ENCODE results near the gene ATP8B3. TPM values are rescaled to one million over a fixed set of nuclear protein-coding genes. Genes with fewer than 3 reads are reported as not detected.
A peak's percentile ranks its signal among the peaks of the same experiment; 100 is the strongest.

The ATP8B3 gene
- total and polyA plus RNA-seq, 2 of the 13 experiments (the other 11 are each of a cell fraction or from before 2014, with no cell fraction given) = 2.6 to 5.9 TPM

DNA sequence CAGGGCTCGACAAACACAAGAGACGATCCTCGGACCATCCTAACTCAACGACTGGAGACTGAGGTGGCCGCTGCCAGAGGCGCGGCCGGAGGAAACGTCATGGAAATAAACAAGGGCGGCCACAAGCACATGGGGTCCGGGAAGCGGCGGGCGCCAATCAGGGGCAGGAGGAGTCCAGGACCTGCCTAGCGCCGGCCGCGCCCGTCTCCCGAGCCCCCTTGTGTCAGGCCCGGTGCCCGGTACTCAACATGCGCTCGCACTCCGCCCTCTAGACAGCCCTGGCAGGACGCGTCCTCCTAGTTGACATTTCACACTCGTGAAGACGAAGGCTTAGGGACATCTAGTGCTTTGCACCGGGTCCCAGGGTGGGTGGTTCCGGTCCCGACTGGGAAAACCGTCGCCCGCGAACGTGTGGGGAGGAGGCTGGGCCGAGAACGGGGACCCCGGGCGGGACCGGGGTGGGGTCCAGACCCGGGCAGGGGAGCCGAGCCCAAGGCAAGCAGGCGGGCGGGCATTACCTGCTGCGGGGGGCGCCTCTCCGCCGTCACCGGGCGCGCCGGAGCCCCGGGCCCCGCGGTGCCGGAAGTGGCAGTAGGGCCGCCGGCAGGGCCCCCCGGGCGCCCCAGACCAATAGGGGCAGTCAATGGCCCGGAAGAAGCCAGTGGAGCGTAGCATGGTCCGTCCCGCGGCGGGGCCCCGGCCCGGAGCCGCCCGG, 35.8 kb upstream of the ATP8B3 start (continued):
- TF ChIP-seq, protein P1, sequence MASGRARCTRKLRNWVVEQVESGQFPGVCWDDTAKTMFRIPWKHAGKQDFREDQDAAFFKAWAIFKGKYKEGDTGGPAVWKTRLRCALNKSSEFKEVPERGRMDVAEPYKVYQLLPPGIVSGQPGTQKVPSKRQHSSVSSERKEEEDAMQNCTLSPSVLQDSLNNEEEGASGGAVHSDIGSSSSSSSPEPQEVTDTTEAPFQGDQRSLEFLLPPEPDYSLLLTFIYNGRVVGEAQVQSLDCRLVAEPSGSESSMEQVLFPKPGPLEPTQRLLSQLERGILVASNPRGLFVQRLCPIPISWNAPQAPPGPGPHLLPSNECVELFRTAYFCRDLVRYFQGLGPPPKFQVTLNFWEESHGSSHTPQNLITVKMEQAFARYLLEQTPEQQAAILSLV (CRISPR knock-in tag; IDR thresholded peaks at IDR 0.05; ENCODE audit: borderline replicate concordance) = 0 out of 2 replicates have a peak, but pooled peaks have one; percentile 10
- TF ChIP-seq ZNF605 (CRISPR knock-in tag; IDR thresholded peaks at IDR 0.05) (no peak), ZNF614 (CRISPR knock-in tag; IDR thresholded peaks at IDR 0.05; ENCODE audit: borderline replicate concordance) (no peak), JUND (CRISPR knock-in tag; IDR thresholded peaks at IDR 0.05) (no peak), POLR2AphosphoS5 (IDR thresholded peaks at IDR 0.05; ENCODE audit: low read depth, low read length) (no peak), ZNF883 (CRISPR knock-in tag; IDR thresholded peaks at IDR 0.05; ENCODE audit: not compliant biosample characterization) (no peak), HNRNPL (IDR thresholded peaks at IDR 0.05; ENCODE audit: low read depth, low read length) (no peak), MLLT10 (CRISPR knock-in tag; IDR thresholded peaks at IDR 0.05) (no peak), NFIC (IDR thresholded peaks at IDR 0.05; ENCODE audit: low read length) (no peak), TBP (CRISPR knock-in tag; IDR thresholded peaks at IDR 0.05) (no peak), NAIF1 (CRISPR knock-in tag; IDR thresholded peaks at IDR 0.05; ENCODE audit: borderline replicate concordance) (no peak), YEATS2 (CRISPR knock-in tag; IDR thresholded peaks at IDR 0.05; ENCODE audit: borderline replicate concordance) (no peak), CBFB (CRISPR knock-in tag; IDR thresholded peaks at IDR 0.05) (no peak; the same call in 1 of the 2 replicates), GTF3A (CRISPR knock-in tag; conservative IDR thresholded peaks at IDR 0.05) (no peak), RARA (CRISPR knock-in tag; IDR thresholded peaks at IDR 0.05) (no peak)
- TF ChIP-seq, protein P2, sequence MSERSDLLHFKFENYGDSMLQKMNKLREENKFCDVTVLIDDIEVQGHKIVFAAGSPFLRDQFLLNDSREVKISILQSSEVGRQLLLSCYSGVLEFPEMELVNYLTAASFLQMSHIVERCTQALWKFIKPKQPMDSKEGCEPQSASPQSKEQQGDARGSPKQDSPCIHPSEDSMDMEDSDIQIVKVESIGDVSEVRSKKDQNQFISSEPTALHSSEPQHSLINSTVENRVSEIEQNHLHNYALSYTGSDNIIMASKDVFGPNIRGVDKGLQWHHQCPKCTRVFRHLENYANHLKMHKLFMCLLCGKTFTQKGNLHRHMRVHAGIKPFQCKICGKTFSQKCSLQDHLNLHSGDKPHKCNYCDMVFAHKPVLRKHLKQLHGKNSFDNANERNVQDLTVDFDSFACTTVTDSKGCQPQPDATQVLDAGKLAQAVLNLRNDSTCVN (CRISPR knock-in tag; IDR thresholded peaks at IDR 0.05; ENCODE audit: borderline replicate concordance) = no peak
- TF ChIP-seq, protein P3, sequence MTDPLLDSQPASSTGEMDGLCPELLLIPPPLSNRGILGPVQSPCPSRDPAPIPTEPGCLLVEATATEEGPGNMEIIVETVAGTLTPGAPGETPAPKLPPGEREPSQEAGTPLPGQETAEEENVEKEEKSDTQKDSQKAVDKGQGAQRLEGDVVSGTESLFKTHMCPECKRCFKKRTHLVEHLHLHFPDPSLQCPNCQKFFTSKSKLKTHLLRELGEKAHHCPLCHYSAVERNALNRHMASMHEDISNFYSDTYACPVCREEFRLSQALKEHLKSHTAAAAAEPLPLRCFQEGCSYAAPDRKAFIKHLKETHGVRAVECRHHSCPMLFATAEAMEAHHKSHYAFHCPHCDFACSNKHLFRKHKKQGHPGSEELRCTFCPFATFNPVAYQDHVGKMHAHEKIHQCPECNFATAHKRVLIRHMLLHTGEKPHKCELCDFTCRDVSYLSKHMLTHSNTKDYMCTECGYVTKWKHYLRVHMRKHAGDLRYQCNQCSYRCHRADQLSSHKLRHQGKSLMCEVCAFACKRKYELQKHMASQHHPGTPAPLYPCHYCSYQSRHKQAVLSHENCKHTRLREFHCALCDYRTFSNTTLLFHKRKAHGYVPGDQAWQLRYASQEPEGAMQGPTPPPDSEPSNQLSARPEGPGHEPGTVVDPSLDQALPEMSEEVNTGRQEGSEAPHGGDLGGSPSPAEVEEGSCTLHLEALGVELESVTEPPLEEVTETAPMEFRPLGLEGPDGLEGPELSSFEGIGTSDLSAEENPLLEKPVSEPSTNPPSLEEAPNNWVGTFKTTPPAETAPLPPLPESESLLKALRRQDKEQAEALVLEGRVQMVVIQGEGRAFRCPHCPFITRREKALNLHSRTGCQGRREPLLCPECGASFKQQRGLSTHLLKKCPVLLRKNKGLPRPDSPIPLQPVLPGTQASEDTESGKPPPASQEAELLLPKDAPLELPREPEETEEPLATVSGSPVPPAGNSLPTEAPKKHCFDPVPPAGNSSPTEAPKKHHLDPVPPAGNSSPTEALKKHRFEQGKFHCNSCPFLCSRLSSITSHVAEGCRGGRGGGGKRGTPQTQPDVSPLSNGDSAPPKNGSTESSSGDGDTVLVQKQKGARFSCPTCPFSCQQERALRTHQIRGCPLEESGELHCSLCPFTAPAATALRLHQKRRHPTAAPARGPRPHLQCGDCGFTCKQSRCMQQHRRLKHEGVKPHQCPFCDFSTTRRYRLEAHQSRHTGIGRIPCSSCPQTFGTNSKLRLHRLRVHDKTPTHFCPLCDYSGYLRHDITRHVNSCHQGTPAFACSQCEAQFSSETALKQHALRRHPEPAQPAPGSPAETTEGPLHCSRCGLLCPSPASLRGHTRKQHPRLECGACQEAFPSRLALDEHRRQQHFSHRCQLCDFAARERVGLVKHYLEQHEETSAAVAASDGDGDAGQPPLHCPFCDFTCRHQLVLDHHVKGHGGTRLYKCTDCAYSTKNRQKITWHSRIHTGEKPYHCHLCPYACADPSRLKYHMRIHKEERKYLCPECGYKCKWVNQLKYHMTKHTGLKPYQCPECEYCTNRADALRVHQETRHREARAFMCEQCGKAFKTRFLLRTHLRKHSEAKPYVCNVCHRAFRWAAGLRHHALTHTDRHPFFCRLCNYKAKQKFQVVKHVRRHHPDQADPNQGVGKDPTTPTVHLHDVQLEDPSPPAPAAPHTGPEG (CRISPR knock-in tag; IDR thresholded peaks at IDR 0.05) = no peak
- TF ChIP-seq, protein P4, sequence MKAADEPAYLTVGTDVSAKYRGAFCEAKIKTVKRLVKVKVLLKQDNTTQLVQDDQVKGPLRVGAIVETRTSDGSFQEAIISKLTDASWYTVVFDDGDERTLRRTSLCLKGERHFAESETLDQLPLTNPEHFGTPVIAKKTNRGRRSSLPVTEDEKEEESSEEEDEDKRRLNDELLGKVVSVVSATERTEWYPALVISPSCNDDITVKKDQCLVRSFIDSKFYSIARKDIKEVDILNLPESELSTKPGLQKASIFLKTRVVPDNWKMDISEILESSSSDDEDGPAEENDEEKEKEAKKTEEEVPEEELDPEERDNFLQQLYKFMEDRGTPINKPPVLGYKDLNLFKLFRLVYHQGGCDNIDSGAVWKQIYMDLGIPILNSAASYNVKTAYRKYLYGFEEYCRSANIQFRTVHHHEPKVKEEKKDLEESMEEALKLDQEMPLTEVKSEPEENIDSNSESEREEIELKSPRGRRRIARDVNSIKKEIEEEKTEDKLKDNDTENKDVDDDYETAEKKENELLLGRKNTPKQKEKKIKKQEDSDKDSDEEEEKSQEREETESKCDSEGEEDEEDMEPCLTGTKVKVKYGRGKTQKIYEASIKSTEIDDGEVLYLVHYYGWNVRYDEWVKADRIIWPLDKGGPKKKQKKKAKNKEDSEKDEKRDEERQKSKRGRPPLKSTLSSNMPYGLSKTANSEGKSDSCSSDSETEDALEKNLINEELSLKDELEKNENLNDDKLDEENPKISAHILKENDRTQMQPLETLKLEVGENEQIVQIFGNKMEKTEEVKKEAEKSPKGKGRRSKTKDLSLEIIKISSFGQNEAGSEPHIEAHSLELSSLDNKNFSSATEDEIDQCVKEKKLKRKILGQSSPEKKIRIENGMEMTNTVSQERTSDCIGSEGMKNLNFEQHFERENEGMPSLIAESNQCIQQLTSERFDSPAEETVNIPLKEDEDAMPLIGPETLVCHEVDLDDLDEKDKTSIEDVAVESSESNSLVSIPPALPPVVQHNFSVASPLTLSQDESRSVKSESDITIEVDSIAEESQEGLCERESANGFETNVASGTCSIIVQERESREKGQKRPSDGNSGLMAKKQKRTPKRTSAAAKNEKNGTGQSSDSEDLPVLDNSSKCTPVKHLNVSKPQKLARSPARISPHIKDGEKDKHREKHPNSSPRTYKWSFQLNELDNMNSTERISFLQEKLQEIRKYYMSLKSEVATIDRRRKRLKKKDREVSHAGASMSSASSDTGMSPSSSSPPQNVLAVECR (CRISPR knock-in tag; IDR thresholded peaks at IDR 0.05; ENCODE audit: borderline replicate concordance) = peak; percentile 63; the same call in 1 of the 2 replicates
